ENCODE data around the gene PDZK1IP1.

DNA sequence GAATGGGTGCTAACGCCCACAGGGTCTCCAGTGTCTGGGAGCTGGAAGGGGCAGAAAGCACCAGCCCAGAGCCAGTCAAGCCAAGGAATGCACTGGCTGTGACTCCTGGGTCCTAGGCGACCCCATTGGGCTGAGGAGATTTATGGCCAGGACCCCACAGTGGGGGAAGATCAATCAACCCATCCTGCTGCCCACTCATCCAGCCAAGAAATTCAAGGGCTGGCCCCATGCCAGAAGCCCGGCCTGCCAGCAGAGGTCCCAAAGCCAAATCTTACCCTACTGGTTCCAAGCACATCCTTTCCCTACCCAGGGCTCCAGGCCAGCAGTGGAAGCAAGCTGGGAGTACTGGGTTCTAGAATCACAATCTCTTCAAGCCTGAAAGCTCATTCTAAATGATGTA is 6.8 kb upstream of the PDZK1IP1 start:
- TF ChIP-seq, protein P1, sequence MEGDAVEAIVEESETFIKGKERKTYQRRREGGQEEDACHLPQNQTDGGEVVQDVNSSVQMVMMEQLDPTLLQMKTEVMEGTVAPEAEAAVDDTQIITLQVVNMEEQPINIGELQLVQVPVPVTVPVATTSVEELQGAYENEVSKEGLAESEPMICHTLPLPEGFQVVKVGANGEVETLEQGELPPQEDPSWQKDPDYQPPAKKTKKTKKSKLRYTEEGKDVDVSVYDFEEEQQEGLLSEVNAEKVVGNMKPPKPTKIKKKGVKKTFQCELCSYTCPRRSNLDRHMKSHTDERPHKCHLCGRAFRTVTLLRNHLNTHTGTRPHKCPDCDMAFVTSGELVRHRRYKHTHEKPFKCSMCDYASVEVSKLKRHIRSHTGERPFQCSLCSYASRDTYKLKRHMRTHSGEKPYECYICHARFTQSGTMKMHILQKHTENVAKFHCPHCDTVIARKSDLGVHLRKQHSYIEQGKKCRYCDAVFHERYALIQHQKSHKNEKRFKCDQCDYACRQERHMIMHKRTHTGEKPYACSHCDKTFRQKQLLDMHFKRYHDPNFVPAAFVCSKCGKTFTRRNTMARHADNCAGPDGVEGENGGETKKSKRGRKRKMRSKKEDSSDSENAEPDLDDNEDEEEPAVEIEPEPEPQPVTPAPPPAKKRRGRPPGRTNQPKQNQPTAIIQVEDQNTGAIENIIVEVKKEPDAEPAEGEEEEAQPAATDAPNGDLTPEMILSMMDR (IDR thresholded peaks at IDR 0.05), result no peak
- no peak for TF ChIP-seq POLR2A (IDR thresholded peaks at IDR 0.05)
